Mesendoderm (in vitro differentiated cells): ENCODE results near the gene IQCE.

ENCODE experiments used
- DNase-seq: peaks from one replicate; pipeline ENCODE4 v3.0.0; 2013
- H2AK5ac ChIP-seq: 2 replicates; pipeline ENCODE4 v1.6.1; 2013; ENCODE audit warnings: low read length, inconsistent platforms
- H2BK120ac ChIP-seq: 2 replicates; pipeline ENCODE4 v1.6.1; 2013; ENCODE audit warnings: low read depth, mild to moderate bottlenecking, low read length, moderate library complexity, mixed read lengths
- H2BK15ac ChIP-seq: replicated peaks from 2 replicates; pipeline ENCODE4 v1.6.1; 2013; ENCODE audit warnings: low read depth, mild to moderate bottlenecking, moderate library complexity
- H2BK5ac ChIP-seq: 2 replicates; pipeline ENCODE4 v1.6.1; 2013; ENCODE audit warnings: low read length, inconsistent platforms
- H3K18ac ChIP-seq: 2 replicates; pipeline ENCODE4 v1.6.1; 2013; ENCODE audit warnings: mild to moderate bottlenecking, low read length, mixed read lengths
- H3K23ac ChIP-seq: one replicate; pipeline ENCODE4 v1.6.1; 2013; ENCODE audit warnings: low read length
- H3K27ac ChIP-seq: 2 replicates; pipeline ENCODE4 v1.5.1; 2013; ENCODE audit warnings: low read depth, mild to moderate bottlenecking, inconsistent platforms, low read length, moderate library complexity
- H3K27me3 ChIP-seq: 2 replicates; pipeline ENCODE4 v1.6.1; 2013; ENCODE audit warnings: low read length, control low read depth, mild to moderate bottlenecking, inconsistent platforms; ENCODE audit not compliant: insufficient read depth, poor library complexity
- H3K36me3 ChIP-seq: 2 replicates; pipeline ENCODE4 v1.6.1; 2013; ENCODE audit warnings: low read length, inconsistent platforms; ENCODE audit not compliant: control insufficient read depth, insufficient read depth
- H3K4ac ChIP-seq: one replicate; pipeline ENCODE4 v1.6.1; 2013; ENCODE audit warnings: low read depth, mild to moderate bottlenecking, low read length, moderate library complexity
- H3K4me1 ChIP-seq: 2 replicates; pipeline ENCODE4 v1.6.1; 2013; ENCODE audit warnings: low read depth, low read length, inconsistent platforms; ENCODE audit not compliant: control insufficient read depth
- H3K4me2 ChIP-seq: 2 replicates; pipeline ENCODE4 v1.6.1; 2013; ENCODE audit warnings: low read length
- H3K4me3 ChIP-seq: 2 replicates; pipeline ENCODE4 v1.5.1; 2013; ENCODE audit warnings: mild to moderate bottlenecking, low read length
- H3K56ac ChIP-seq: one replicate; pipeline ENCODE4 v1.6.1; 2013; ENCODE audit warnings: low read length
- H3K79me1 ChIP-seq: 2 replicates; pipeline ENCODE4 v1.6.1; 2013; ENCODE audit warnings: low read length, inconsistent platforms
- H3K79me2 ChIP-seq: 2 replicates; pipeline ENCODE4 v1.6.1; 2013; ENCODE audit warnings: mild to moderate bottlenecking, low read length; ENCODE audit not compliant: control insufficient read depth, insufficient read depth
- H3K9ac ChIP-seq: 2 replicates; pipeline ENCODE4 v1.6.1; 2013; ENCODE audit warnings: low read length, inconsistent platforms
- H4K5ac ChIP-seq: one replicate; pipeline ENCODE4 v1.6.1; 2013; ENCODE audit warnings: low read length
- H4K8ac ChIP-seq: one replicate; pipeline ENCODE4 v1.6.1; 2013; ENCODE audit warnings: low read depth, mild to moderate bottlenecking, control low read depth, low read length, moderate library complexity
- WGBS: extraction: QIAGEN DNeasy Blood & Tissue Kit; methylation state at CpG from one replicate; pipeline ENCODE4 v1.1.7; 2013; ENCODE audit warnings: low lambda C conversion rate, missing lambda C conversion rate; ENCODE audit not compliant: insufficient coverage; ENCODE audit errors: extremely low coverage; 5-methylcytosine and 5-hydroxymethylcytosine counted together

The IQCE gene

GRCh38 chr7:2624293-2624886 is 65.6 kb downstream of the IQCE start:
- no peak overlapping the region for H3K4ac ChIP-seq
- no peaks in the 10 kb centered on the region for H3K27me3 ChIP-seq
- WGBS, result no CpG with 5 or more reads among the region's 18 CpGs
- H3K56ac ChIP-seq, result no peak overlapping the region
- no peak overlapping the region for H2BK120ac ChIP-seq
- no peak overlapping the region for H3K27ac ChIP-seq
- no peaks in the 10 kb centered on the region for H3K79me2 ChIP-seq
- no peak overlapping the region for H3K18ac ChIP-seq
- peaks cover 6% of the 10 kb centered on the region for H3K4me1 ChIP-seq
- no peak overlapping the region for H4K5ac ChIP-seq
- H3K4me2 ChIP-seq, result no peak overlapping the region
- H2BK5ac ChIP-seq, result no peak overlapping the region
- no peaks in the 10 kb centered on the region for H3K36me3 ChIP-seq
- no peak overlapping the region for H4K8ac ChIP-seq
- no peak overlapping the region for H3K23ac ChIP-seq
- H2AK5ac ChIP-seq, result no peak overlapping the region
- no peak overlapping the region for H2BK15ac ChIP-seq
- no peak for DNase-seq
- no peak overlapping the region for H3K4me3 ChIP-seq
- no peak overlapping the region for H3K9ac ChIP-seq
- no peaks in the 10 kb centered on the region for H3K79me1 ChIP-seq

DNA sequence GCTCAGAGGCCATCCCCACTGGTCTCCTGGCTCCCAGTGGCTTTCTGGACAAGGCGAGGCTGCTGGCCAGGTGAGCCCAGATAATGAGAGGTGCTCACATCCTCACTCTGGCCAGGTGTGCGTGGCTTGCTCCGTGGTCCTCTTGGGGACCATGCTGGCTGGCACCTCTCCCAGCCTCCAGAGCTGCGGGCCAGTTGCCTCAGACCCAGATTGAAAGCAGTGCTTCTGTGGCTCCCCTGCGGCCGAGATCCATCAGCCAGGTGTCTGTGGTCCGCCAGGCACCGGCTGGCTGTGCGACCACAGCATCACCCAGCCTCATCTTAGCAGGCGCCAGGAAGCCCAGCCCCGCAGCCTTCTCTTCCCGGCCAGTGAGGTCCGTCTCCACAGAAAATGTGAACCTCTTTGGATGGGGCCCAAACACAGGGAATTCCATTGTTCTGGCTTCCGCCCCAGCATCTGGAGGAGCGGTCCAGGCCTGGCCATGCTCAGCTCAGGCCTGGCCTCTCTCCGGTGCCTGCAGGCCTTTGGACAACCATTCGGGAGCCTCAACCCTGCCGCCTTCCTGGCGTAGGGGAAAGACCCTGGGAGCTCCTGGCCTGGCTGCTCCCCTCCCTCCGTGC is 67.8 kb downstream of the IQCE start:
- peak; percentile 38 for DNase-seq
- Histone ChIP-seq H2BK120ac (no peak overlapping the region), H3K79me2 (no peaks in the 10 kb centered on the region), H2BK15ac (no peak overlapping the region), H3K27ac (no peak overlapping the region), H3K4me2 (no peak overlapping the region), H3K18ac (no peak overlapping the region), H3K79me1 (no peaks in the 10 kb centered on the region), H3K36me3 (no peaks in the 10 kb centered on the region), H3K56ac (no peak overlapping the region), H3K9ac (no peak overlapping the region), H3K4ac (no peak overlapping the region), H3K27me3 (no peaks in the 10 kb centered on the region), H2BK5ac (no peak overlapping the region), H3K23ac (no peak overlapping the region), H4K8ac (no peak overlapping the region), H3K4me3 (no peak overlapping the region), H3K4me1 (peaks cover 8% of the 10 kb centered on the region), H4K5ac (no peak overlapping the region), H2AK5ac (no peak overlapping the region)
- no CpG with 5 or more reads among the region's 20 CpGs for WGBS

DNA sequence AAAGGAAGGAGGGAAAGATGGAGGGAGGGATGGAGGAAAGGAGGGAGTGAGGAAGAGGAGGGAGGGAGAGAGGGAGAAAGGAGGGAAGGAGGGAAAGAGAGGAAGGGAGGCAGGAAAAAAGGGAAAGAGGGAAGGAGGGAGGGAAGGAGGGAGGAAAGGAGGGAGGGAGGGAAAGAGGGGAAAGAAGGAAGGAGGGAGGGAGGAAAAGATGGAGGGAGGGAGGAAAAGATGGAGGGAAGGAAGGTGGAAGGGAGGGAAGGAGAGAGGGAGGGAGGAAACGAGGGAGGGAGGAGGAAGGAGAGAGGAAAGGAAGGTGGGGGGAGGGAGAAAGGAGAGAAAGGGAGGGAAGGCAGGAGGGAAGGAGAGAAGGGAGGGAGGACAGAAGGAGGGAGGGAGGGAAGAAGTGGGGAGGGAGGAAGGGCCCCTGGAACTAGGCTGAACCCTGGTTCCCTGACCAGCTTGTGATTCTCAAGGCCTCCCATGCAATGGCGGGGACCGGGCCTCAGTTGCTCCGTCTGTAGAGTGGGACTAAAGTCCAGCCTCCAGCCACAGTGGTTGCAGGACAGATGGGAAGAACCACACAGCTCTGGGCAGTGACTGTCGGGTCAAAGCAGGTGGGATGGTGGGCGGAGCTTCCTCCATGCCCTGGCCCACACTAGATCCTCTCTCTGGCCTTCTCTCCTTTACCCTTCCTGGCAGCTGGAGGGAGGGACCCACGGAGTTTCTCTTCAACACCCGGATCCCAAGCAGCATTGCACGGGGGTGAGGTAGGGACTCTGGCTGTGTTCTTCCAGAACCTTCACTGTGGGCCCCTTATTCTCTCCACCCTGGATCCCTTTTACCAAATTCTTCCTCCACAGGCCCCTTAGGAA is 68.7 kb downstream of the IQCE start:
- no peak overlapping the region for H3K4me3 ChIP-seq
- H3K4me1 ChIP-seq, result peaks cover 2% of the 10 kb centered on the region
- no peak overlapping the region for H3K4ac ChIP-seq
- no peak for DNase-seq
- H3K36me3 ChIP-seq, result no peaks in the 10 kb centered on the region
- H3K18ac ChIP-seq, result no peak overlapping the region
- no peak overlapping the region for H2BK15ac ChIP-seq
- H3K27me3 ChIP-seq, result no peaks in the 10 kb centered on the region
- H3K4me2 ChIP-seq, result no peak overlapping the region
- H4K5ac ChIP-seq, result no peak overlapping the region
- 100% methylated on average over 1 of the region's 9 CpGs for WGBS
- H3K79me1 ChIP-seq, result no peaks in the 10 kb centered on the region
- no peak overlapping the region for H4K8ac ChIP-seq
- no peak overlapping the region for H2AK5ac ChIP-seq
- no peak overlapping the region for H3K23ac ChIP-seq
- no peak overlapping the region for H2BK5ac ChIP-seq
- peaks cover 6% of the 10 kb centered on the region for H3K79me2 ChIP-seq
- no peak overlapping the region for H2BK120ac ChIP-seq
- no peak overlapping the region for H3K56ac ChIP-seq
- no peak overlapping the region for H3K9ac ChIP-seq
- no peak overlapping the region for H3K27ac ChIP-seq

GRCh38 chr7:2628130-2628482 is 69.3 kb downstream of the IQCE start:
- Histone ChIP-seq H3K9ac (no peak overlapping the region), H2BK15ac (no peak overlapping the region), H3K27me3 (no peaks in the 10 kb centered on the region), H3K79me1 (peaks cover 2% of the 10 kb centered on the region), H2BK120ac (no peak overlapping the region), H3K18ac (no peak overlapping the region), H3K4me3 (no peak overlapping the region), H3K4ac (no peak overlapping the region), H3K4me2 (no peak overlapping the region), H3K79me2 (peaks cover 12% of the 10 kb centered on the region), H4K8ac (no peak overlapping the region), H3K4me1 (peaks cover 2% of the 10 kb centered on the region), H3K27ac (no peak overlapping the region), H2AK5ac (no peak overlapping the region), H3K23ac (no peak overlapping the region), H2BK5ac (no peak overlapping the region), H3K56ac (peak overlapping the region; percentile 25), H4K5ac (no peak overlapping the region), H3K36me3 (no peaks in the 10 kb centered on the region)
- no CpG with 5 or more reads among the region's 12 CpGs for WGBS
- no peak for DNase-seq

GRCh38 chr7:2628891-2629290 is 70.1 kb downstream of the IQCE start:
- Histone ChIP-seq H4K8ac (no peak overlapping the region), H3K18ac (no peak overlapping the region), H3K4me3 (no peak overlapping the region), H3K79me2 (peaks cover 20% of the 10 kb centered on the region), H2BK15ac (no peak overlapping the region), H2BK120ac (no peak overlapping the region), H3K4ac (no peak overlapping the region), H3K4me1 (peaks cover 2% of the 10 kb centered on the region), H3K56ac (no peak overlapping the region), H4K5ac (no peak overlapping the region), H2BK5ac (no peak overlapping the region), H3K27me3 (no peaks in the 10 kb centered on the region), H3K36me3 (no peaks in the 10 kb centered on the region), H3K9ac (no peak overlapping the region), H3K27ac (no peak overlapping the region), H3K79me1 (peaks cover 2% of the 10 kb centered on the region), H2AK5ac (no peak overlapping the region), H3K4me2 (no peak overlapping the region), H3K23ac (no peak overlapping the region)
- WGBS, result no CpG with 5 or more reads among the region's 7 CpGs
- DNase-seq, result no peak
